COLO668 (cell line): ENCODE data around the gene RSBN1L.
A peak's percentile ranks its signal among the peaks of the same experiment; 100 is the strongest.

Experiments used
- DNase-seq: peaks from one replicate; lab custom pipeline; 2025; ENCODE audit not compliant: unreplicated experiment; lab: John Stamatoyannopoulos, UW

Gene RSBN1L

DNA sequence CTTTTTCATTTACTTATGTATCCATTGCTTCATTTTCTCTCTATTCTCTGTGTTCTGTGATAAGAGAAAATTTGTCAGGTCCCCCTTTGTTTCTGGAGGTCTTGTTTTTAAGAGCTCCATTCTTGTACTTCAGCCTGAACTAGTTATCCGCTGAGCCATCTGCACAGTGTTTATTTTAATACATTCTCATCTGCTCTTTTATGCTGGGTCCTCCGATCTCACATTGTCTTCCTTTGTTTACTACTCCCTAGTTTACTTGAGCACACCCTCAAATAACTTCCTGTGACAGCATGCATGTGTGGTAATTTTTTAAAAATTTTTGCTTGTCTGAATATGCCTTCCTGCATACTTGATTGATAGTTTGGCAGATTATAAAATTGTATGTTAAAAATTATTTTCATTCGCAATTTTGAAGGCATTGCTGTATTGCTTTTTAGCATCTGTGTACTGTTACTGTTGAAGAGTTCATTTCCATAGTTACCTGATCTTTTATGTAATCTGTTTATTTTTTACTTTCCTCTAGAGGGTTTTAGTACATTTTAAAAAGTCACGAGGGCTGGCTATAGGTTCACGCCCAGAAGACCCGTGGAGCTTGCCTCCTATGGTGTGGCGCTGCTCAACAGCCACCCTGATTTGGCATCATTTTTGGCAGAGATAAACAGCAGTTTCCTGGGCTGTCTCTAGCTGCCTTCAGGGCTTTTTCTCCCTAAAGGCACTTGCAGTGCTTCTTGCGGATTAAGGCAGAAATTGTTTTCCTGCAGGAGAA lies 31.9 kb downstream of the RSBN1L start:
- DNase-seq = peak; percentile 17

DNA sequence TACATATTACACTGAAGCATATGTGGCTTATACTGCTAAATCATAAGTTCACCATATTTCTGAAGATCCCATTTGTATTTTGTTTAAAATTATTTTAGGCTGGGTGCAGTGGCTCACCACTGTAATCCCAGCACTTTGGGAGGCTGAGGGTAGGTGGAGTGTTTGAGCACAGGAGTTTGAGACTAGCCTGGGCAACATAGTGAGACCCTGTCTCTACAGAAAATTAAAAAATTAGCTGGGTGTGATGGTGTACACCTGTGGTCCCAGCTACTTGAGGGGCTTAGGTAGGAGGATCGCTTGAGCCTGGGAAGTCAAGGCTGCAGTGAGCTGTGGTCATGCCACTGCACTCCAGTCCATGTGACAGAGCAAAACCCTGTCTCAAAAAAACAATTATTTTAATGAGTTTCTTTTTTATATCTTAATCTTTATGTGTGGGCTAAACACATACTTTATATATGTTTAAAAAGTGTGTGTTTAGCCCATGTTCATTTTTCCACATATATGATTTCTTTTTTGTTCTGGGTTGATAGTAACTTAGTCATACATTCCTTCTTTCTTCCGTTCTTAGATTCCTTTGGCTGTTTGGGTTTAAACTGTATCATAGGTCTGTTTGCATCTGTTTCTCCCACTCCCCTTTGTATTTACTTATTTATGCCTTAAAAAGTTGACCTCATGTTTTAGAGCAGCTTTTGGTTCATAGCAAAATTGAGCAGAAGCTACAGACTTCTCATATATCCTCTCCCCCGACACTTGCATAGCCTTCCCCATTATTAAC lies 33.5 kb downstream of the RSBN1L start:
- no peak for DNase-seq

DNA sequence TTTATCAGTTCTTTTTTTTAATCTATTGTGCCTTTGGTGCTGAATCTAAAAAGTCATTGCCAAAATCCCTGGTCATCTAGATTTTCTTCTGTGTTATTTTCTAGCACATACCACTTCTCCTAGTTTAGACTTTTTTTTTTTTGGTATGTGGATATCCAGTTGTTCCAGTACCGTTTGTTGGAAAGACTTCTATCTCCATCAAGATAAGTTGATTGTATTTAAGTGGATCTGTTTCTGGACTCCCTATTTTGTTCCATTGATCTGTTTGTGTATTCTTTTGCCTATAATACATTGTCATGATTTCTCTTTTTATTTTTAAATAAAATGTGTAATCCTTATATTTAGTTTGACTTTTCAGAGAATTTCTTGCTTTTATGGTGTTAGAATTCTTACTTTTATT lies 35.5 kb downstream of the RSBN1L start:
- no peak for DNase-seq

DNA sequence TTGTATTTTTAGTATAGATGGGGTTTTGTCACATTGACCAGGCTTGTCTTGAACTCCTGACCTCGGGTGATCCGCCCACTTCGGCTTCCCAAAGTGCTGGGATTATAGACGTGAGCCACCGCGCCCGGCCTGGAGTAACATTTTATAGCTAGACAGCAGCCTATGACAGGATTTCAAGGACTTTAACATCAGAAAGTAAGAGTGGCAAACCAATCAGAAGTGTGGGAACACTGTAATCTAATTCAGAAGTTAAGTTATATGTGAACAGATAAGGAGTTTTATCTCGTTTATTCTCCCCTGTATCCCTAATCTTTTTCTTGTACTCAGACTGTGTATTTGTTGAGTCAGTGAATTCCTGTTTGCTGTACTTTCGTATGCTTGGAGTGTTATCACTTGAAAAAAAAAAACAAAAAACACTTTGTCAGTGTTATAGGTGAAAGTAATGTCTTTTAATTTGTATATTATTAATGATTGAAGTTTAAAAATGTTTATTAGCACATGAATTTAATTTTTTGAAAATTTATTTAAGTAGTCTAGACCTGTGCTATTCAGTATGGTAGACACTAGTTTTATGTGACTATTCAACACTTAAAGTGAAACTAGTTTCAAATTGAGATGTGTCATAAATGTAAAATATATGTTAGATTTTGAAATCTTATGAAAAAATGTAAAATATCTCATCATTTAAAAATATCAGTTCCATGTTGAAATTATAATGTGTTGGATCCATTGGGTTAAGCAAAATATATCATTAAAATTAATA lies 38.6 kb downstream of the RSBN1L start:
- no peak for DNase-seq

DNA sequence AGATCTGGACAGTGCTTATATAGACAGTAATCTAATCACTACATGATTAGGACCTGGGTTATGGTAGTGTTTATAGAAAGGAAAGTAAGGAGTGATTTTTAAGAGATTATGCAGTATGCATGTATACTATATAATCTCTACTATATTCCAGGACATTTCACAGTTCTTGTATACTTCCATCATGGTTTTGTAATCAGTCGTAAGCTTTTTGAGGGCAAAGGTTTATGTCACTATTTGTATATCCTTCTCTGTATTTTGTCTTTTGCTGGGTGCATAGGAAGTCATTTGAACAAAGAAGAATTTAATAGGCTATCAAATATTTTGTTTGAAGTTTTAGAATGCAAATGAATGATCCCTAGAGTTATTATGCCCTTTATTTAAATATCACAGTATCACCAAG lies 39.2 kb downstream of the RSBN1L start:
- DNase-seq = no peak

DNA sequence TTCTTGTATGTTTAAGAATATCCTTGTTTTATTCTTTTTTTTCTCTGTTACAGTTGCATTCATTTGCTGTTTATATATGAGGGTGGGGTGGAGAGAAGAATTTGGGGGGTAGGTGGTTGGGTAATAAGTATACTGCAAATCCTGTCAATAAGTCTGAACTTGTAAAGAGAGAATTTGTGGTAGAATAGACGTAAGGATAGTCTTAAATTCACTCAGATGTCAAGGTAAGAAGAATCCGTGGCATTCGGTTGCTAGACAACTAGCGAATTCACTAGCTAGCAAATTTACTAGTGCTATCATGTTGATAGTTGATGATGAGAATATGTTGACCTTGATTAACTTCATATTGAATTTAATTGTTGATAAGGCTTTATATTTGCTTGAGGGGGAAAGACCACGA lies 40.7 kb downstream of the RSBN1L start:
- DNase-seq = no peak

DNA sequence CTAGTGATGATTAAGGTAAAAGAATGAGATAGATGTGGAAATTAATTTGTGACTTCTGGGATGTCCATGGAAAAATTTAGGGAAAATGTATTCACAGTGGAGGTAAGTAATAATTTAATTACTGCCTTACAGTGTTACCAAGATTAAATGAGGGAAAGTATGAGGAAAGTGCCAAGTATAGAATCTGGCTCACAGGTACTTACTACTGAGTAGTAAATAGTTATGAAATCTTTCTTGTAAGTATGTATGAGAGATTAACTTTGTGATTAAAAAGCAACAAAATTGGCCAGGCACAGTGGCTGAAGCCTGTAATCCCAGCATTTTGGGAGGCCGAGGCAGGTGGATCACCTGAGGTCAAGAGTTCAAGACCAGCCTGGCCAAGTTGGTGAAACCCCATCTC lies 42.1 kb downstream of the RSBN1L start:
- DNase-seq = no peak

DNA sequence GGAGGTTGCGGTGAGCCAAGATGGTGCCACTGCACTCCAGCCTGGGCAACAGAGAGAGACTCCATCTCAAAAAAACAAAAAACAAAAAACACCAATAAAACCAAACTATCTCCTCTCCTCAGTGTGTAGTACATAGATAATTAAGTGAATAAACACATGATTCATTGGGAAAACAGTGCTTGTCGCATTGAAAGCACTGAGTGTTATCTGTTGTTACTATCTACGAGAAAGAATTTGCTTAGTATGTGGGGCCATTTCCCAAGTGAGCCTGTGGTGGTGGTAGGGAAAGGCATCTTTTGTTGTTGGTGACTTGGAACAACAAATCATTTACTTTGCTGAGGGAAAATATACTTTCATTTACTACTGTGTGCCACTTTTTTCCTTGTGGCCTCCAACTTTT lies 42.6 kb downstream of the RSBN1L start:
- no peak for DNase-seq

DNA sequence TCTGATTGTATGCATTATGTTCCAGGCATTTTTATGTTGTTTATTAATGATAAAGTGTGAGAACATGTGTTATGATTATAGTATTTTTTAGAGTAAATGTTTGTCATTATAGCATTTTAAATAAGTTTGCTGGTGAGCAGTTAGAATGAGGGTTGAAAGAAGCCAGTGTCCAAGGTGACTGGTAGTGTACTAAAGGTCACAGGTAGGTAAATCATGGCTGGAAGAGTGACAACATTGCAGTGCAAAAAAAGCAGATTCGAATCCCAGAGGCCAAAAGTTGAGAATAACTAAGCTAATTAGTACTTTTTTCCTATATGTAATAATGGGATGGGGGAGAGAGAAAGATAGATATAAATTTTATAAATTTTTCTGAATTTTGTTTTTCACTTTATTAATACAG lies 44.0 kb downstream of the RSBN1L start:
- DNase-seq = no peak

DNA sequence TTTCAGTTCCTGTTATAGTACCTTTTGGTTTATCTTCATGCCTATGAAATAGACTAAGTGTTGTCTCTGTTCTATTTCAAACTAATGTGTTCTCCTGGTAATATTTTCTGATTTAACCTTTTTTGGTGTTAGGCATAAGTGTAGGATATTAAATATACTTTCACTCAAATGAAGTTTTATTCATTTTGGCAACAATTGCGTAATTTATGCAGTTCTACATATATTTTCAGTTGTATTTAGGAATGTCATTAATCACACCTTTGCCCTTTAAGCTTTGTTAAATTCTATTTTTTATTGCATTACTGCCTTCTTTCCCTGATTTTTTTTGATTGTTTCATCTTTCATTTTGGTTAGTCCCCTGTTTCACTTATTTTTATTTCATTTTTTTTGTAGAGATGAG lies 47.3 kb downstream of the RSBN1L start:
- no peak for DNase-seq

DNA sequence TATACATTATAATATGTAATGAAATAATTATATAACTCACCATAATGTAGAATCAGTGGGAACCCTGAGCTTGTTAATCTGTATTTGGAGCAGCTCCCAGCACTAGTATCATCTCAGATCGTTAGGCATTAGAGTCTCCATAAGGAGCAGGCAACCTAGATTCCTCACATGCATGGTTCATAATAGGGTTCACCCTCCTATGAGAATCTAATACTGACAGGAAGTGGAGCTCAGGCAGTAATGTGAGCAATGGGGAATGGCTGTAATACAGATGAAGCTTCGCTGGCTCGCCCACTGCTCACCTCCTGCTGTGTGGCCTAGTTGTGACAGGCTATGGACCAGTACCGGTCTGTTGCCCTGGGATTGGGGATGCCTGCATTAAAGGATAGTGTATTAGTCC lies 49.5 kb downstream of the RSBN1L start:
- DNase-seq = no peak

DNA sequence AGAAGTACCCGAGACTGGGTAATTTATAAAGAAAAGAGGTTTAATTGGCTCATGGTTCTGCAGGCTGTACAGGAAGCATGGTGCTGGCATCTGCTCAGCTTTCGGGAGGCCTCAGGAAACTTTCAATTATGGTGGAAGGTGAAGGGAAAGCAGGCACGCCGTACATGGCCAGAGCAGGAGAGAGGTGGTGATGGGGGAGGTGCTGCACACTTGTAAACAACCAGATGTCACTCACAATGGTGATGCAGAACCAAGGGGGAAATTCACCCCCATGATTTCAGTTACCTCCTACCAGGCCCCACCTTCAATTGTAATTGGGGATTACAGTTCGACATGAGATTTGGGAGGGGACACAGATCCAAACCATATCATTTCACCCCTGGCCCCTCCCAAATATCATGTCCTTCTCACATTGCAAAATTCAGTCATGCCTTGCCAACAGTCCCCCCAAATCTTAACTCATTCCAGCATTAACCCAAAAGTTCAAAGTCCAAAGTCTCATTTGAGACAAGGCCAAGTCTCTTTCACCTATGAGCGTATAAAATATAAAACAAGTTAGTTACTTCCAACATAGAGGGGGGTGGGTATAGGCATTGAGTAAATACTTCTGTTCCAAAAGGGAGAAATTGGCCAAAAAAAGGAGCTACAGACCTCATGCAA lies 50.0 kb downstream of the RSBN1L start:
- DNase-seq = no peak

DNA sequence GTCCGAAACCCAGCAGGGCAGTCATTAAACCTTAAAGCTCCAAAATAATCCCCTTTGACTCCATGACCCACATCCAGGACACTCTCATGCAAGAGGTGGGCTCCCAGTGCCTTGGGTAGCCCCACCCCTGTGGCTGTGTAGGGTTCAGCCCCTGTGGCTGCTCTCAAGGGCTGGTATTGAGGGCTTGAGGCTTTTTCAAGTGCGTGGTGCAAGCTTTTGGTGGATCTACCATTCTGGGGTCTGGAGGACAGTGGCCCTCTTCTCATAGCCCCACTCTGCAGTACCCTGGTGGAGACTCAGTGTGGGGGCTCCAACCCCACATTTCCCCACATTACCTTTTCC lies 50.5 kb downstream of the RSBN1L start:
- no peak for DNase-seq

DNA sequence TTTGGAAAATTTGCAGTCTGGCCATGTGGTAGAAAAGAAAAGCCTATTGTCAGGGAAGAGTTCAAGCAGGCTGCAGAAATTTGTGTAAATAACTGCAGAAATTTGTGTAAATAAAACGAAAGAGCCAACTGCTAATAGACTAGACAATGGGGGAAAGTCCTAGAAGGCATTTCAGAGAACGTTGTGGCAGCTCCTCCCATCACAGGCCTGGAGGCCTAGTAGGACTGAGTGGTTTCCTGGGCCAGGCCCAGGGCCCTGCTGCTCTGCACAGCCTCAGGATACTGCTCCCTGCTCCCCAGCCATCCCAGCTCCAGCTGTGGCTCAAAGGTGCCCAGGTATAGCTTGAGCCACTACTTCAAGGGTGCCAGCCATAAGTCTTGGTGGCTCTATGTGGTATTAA lies 50.9 kb downstream of the RSBN1L start:
- DNase-seq = no peak

DNA sequence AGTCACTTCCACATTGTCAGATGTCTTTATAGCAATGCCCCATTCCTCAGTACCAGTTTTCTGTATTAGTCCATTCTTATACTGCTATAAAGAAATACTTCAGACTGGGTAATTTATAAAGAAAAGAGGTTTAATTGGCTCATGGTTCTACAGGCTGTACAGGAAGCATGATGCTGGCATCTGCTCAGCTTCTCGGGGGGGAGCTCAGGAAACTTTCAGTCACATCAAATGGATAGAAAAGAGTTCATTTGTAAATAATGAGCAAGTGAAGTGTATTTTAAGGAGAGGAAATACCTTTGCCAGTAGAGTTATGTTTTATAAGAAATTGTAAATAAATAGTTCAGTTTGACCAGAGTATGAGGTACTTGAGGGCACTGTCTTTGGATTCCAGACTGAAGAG lies 51.5 kb downstream of the RSBN1L start:
- DNase-seq = no peak

DNA sequence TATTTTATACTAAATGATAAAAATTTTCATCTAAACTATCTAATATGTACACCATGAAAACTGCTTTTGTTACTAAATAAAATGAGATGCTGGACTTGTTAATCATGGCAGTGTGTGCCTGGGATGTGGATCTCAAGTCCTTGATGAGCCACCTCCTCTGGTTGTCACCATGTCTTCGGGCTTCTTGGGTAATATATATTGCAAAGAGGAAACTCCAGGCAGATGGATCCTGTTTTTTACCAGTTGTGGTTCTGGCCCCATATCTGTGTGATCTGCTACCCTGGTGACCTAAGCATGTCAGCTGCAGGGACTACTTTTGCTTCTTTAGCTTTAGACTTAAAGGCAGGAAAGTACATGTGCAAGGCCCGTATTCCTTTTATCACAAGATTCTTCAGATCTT lies 55.8 kb downstream of the RSBN1L start:
- DNase-seq = no peak

DNA sequence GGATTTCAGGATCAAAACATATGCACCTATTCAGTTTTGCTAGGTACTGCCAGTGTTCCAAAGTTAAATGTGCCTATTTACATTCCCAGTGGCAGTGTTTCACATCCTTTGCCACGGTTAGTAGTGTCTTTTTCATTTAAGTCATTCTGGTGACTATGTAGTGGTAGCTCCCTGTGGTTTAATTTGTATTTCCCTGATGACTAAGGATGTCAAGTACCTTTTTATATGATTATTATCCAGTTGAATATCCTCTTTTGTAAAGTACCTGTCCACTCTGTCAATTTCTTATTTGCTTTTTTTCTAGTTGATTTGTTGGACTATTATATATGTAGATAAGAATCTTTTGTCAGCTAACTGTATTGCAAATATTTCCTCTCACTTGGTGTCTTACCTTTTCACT lies 56.9 kb downstream of the RSBN1L start:
- no peak for DNase-seq

DNA sequence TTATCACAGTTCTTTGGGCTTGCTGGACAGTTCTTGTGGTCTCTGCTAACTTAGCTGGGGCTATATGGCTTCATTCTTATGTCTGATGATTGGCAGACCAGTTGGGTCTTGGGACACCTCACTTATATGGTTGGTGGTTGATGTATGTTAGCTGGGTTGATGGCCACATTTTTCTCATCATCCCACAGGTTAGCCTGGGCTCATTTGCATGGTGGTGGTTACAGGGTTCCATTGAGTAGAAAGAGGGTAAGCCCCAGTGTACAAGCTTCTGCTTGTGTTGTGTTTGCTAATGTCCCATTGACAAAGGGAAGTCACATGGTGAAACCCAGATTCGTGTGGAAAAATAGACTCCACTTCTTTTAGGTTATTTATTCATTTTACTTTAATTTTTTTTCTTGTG lies 61.3 kb downstream of the RSBN1L start:
- no peak for DNase-seq

DNA sequence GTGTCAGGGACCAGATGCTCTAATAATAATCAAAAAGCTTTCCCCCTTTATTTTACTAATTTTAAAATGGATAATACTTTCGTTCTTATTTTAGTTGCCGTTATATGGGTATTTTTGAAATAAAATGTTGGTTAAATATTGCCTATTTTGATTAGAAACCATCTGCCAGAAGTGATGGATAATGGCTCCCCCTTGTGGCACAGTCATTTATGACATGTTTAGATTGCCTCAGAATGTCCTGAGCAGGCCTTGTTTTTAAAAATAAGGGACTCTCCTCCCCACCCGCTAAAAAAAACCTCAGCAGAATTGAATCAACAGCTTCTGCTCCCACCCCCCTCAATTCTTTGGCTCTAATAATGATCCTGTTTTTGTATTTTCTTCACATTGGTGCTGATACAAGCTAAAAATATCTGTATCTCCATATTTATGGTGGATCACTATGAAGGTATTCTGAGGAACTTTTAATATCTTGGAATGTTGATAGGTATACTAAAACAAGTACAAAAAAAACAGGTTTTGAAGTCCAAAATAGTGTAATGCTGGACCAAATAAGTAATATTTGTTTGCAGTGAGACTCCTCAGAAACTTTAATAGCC lies 63.1 kb downstream of the RSBN1L start:
- peak; percentile 48 for DNase-seq

DNA sequence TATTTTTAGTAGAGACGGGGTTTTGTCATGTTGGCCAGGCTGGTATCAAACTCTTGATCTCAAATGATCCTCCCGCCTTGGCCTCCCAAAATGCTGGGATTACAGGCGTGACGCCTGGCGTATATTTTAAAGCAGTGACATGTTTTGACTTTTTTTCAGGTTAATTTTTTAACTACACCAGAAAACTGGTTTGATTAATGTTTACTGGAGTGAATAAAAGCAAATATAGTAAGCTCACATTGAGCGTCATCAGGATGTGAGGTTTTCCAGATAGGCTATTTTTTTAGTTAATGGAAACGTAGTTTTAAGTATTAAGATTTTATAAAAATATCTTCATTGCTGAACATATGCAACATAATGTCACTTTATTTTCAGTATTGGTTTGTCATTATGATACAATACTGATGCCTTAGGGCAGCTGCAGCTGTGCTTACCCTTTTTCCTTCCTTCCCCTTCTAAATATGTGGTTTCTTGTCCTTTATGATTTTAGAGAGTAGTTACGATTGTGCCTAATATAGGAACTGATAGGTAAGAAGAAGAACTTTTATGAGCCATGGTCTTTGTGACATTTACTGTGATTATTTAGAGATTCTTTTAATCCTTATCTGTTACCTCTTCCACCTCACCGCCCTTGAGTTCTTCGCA lies 64.7 kb downstream of the RSBN1L start:
- no peak for DNase-seq

DNA sequence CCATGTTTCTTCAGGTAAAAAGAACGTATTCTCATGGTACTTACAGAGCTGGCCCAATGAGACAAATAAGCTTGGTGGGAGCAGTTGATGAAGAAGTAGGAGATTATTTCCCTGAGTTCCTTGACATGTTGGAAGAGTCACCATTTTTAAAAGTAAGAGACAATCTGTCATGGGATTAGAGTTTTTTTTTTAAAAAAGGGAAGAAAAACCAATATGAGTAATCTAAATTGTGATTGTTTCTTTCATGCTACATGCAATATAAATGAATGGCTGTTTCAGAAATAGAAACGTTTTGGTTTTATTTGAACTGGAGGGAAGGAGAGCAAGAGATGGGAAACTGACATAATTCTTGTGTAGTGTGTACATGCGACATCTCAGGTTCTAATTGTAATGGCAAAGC lies 69.2 kb downstream of the RSBN1L start:
- no peak for DNase-seq
